OCI-M2 (cell line): ENCODE measurements around the gene ABCC9.

Experiments used
- DNase-seq: peaks from one replicate; lab custom pipeline; 2025; ENCODE audit not compliant: unreplicated experiment; lab: John Stamatoyannopoulos, UW

ABCC9 gene

DNA sequence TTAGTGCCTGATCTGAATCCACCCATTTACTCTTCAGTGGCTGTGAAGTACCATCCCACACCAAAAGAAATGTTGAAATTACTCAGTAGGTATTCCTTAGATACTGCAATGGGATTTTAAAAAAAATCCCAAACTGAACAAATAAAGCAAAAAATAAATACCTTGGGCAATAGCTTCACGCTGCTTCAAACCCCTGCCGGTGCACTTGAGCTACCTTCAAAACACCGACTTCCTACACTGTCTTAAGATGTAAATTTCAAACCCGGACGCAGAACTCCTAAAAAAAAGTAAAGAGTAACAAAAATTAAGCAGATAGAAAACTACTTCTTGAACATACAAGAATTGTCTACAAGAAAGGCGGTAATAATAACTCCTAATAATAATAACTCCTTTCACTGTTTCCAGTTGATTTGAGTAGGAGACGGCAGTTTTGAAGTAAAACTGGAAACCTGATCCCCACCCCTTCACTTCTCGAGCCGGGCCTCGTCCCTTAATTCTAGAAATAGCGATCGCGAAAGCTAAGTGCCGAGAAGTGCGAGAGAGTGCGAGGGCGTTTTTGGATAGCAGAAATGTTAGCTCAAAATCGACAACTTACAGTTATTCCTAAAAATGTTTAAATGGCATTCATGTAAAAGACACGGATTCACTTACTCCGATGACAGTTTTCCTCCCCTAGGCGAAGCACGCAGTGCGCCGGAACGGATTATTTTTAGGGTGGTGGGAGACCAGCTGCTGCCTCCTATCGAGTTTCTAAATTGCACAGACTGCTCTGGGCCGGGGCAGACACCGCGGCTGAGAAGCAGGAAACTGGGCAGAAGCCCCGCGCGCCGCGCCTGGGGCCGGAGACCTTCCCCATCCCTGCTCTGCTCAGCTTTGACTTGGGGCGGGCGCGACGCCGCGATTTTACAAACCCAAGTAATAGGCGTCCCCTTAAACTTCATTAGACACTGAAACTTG, at the start of gene ABCC9:
TSS of gene ABCC9 (minus strand) at position 878 of the 957 bp plus-strand sequence. CDS start 4,752 bp downstream, outside the sequence.
- no peak for DNase-seq

DNA sequence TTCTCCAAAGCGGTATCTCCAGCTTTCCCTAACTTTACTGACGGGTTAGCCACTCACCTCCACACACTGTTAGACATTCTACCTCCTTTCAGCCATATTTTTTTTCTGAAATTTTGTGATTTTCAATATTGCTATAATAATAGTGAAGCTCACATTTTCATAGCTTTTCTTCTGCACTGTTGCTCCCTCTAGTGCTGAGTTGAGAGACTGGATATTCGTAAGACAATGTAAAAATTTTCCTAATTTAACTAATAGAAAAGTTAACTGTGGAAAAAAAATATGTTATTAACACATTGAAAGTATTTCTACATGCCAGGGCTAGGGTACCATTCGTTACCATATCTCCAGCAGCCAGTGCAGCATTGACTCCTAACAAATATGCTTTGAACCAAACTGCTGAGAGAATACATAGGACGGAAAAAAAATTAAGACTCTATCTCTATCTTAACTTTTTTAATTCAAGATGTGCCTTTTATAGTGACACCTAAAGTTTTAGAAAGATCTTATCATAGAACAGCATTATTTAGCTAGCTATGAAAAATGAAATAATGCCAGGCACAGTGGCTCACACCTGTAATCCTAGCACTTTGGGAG, 48.7 kb upstream of the ABCC9 start:
- no peak for DNase-seq

DNA sequence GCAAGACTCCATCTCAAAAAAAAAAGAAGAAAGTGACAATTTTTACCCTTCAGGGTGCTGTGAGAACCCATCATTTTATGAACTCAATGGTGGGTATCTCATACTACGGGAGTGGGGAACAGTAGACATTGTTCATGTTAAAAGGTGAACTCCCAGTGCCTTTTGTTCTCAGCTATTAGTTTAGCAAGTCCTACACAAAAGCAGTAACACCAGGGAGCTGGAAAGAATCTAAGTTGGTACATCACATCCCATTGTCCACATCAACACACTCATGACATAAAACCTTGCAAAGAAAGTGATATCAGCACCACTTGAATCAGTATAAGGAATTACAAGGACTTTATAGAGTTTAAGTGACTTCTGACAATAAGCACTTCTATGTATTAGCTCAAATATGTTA, 47.4 kb upstream of the ABCC9 start:
- no peak for DNase-seq

DNA sequence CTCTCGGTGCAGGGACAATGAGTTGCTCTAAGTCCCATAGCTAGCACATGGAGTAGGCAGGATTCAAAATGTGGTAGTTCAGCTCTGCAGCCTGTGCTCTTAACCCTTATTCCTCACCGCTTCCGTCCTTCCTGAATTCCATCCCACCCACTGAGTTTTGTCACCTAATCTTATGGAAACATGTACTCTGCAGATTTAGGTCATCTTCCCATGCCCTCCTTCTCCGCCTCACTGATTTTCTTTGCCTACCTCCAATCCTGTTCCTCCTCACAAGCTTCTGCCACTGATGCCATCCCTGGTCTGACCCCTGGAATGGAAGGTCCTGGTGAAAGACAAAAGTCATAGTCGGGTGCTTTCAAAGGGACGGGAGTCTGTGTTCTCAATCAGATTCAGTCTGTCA, 46.5 kb upstream of the ABCC9 start:
- no peak for DNase-seq

DNA sequence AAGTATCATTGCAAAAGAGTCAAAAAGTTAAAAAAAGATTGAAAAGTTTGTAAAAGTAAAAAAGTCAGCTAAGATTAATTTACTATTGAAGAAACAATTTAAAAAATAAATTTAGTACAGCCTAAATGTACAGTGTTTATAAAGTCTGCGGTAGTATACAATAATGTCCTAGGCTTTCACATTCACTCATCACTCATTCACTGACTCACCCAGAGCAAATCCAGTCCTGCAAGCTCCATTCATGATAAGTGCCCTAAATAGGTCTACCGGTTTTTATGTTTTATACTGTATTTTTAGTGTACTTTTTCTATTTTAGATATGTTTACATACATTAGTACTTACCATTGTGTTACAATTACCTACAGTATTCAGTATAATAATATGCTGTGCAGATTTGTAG, 43.9 kb upstream of the ABCC9 start:
- no peak for DNase-seq

DNA sequence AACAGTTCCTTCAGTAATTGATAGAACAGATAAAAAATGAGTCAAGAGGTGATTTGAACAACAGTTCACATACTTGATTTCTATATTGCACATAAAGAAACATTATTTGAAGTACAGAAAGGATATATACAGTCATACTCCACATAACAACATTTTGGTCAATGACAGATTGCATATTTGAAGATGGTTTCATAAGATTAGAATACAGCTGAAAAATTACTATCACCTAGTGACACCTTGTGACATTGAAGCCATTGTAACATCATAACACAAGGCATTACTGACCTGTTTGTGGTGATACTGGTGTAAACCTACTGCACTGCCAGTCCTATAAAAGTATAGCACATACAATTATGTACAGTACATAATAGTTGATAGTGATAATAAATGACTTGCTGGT, 43.1 kb upstream of the ABCC9 start:
- DNase-seq, result no peak

DNA sequence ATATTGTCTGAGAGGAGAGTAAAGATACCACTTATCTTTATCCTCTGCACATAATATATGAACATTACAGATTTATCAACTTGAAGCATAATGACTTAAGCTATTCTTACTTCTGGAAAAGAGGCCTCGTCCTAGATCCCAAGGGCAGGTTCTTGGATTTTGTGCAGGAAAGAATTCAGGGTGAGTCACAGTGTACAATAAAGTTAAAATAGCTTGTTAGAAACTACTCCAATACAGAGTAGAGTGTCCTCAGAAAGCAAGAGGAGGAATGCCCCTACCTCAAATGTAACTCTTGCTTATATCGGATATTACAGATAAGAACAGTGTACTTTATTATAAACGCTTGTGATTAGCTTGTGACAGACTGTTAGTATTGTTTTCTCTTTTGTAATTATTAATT, 41.9 kb upstream of the ABCC9 start:
- DNase-seq, result no peak

DNA sequence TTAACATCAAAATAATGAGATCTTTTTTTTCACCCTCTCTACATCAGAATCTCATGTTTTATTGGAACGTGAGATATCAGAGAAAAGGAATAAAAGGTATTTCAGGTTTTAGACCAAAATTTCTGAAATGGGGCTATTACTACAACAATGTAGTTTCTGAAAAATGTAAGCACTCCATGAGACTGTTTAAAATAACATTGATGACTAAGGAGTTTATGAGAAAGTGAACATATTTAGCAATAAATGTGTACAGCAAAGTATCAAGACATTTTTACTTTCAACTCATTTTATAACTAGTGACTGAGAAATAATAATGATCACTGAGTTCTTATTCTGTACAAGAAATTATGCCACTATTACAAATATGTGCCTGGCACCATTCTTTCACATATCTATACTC, 39.3 kb upstream of the ABCC9 start:
- DNase-seq, result no peak

DNA sequence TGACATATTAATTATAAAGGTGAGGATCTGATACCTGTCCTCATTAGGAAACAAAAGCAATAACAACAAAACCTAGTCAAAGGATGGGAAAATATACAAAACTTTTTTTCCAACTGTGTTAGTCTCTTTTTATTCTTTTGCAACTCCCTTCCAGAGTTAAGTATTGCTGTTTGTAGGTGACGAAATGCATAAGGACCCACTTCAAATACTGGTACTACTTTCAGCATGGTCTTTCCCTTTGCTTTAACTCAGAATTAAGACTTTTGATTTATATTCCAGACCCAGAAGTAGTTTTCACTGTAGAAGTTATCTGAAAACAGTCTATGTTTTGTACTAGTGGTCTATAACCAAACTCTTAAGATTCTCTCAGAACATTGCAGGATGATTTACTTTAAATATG, 34.1 kb upstream of the ABCC9 start:
- no peak for DNase-seq

DNA sequence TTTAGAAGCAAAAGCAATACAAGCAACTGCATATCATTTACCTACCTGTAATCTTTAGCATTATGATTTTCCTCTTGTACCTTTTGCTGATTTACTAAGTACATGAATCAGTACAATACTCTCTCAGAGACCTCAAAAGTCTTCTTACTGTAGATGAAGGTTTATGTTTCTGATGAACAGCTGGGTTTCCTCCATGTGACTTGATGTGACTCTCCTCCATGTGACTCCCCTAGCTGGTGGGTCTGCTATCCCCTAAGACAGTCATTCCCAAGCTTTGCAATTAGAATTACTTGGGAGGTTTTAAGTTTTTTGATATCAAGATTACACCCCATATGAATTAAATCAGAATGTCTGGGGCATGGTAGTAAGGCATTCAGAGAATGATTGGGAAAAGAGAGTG, 32.0 kb upstream of the ABCC9 start:
- no peak for DNase-seq

DNA sequence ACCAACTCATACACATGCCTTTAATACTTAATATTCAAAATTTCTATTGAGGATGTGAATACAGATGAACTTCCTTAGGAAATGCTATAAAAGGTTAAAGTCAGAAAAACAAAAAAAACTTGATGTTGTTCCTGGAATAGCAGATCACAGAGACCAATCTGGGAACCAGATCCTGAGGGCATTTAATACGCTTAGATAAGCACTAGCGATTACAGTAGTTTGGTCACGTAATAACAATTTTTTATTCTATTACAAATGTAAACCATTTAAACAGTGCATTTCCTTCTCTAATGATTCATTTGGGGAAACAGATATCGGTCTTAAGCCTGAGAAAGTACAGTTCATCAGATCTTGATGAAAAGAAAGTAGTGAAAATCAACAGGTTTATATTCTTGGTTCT, 30.8 kb upstream of the ABCC9 start:
- DNase-seq, result no peak

DNA sequence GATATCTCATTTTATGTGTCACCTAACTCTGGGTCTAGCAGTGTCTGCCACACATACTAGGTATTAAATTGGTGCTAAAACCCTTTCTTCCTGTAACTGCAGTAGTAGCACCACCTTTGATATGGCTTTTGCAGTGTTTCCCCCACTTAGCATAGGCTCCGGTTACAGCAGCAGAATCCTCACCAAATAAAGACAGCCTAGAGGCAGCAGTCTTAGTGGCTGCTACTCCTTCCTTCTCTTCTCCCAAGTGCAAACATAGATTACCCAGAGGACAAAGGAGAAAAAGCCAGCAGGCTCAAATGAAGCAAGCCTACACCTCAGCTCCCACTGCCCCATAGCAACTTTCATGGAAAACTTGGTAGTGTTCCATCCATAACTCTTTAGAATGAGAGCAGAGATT, 30.1 kb upstream of the ABCC9 start:
- DNase-seq, result no peak

DNA sequence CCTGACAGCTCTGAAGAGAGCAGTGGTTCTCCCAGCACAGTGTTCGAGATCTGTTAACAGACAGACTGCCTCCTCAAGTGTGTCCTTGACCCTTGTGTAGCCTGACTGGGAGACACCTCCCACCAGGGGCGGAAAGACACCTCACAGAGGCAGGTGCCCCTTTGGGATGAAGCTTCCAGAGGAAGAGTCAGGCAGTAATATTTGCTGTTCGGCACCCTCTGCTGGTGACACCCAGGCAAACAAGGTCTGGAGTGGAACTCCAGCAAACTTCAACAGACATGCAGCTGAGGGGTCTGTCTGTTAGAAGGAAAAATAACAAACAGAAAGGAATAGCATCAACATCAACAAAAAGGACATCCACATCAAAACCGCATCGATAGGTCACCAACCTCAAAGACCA, 21.6 kb upstream of the ABCC9 start:
- no peak for DNase-seq

DNA sequence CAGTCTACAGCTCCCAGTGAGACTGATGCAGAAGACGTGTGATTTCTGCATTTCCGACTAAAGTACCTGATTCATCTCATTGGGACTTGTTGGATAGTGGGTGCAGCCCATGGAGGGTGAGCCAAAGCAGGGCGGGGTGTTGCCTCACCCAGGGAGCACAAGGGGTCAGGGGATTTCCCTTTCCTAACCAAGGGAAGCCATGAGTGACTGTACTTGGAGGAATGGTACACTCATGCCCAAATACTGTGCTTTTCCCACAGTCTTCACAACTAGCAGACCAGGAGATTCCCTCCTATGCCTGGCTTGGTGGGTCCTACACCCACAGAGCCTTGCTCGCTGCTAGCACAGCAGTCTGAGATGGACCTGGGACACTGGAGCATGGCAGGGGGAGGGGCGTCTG, 21.0 kb upstream of the ABCC9 start:
- DNase-seq, result no peak

DNA sequence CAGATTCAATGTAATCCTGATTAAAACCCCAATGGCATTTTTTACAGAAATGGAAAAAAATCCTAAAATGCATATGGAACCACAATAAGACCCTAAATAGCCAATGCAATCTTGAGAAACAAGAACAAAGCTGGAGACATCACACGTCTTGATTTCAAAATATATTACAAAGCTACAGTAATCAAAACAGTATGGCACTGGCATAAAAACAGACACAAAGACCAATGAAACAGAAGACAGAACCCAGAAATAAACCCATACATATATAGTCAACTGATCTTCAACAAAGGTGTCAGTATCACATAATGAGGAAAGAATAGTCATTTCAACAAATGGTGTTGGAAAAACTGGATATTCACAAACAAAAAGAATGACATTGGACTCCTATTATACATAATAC, 9.4 kb upstream of the ABCC9 start:
- no peak for DNase-seq

DNA sequence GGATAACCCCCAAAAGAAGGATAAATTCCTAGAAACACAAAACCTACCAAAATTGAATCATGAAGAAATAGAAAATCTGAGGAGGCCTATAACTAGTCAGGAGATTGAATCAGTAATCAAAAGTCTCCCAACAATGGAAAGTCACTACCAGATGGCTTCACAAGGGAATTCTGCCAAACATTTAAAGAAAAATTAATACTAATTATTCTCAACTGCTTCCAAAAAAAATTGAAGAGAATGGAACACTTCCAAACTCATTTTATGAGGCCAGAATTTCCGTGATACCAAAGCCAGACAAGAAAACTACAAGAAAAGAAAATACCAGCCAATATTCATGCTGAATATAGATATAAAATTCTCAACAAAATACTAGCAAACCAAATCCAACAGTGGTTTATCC, 7.8 kb upstream of the ABCC9 start:
- no peak for DNase-seq

DNA sequence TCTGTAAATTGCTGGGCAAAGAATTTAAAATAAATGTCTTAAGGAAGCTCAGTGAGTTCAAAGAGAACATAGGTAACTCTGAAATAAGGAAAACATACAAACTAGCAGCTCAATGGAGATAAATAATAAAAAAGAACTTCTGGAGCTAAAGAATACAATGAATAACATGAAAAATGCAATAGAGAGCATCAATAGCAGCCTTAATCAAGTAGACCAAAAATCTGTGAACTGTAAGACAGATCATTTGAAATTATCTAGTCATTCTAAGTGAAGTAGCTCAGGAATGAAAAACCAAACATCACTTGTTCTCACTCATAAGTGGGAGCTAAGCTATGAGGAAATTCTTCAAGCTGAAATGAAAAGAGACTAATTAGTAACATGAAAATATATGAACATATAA, 5.8 kb upstream of the ABCC9 start:
- DNase-seq, result no peak

DNA sequence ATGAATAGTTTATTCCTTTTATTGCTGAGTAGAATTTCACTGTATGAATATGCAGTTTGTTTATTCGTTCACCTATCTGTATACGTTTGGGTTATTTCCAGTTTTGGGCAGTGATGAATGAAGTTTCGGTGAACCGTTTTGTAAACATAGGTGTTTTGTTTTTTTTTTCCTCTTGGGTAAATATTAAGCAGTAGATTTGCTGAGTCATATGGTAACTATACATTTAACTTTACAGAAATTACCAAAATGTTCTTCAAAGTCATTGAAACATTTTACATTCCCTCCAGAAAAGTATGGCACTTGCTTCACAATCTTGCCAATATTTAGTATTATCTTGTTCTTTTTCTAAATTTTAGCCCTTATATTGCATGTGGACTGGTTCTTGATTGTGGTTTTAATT, 3.8 kb upstream of the ABCC9 start:
- no peak for DNase-seq

DNA sequence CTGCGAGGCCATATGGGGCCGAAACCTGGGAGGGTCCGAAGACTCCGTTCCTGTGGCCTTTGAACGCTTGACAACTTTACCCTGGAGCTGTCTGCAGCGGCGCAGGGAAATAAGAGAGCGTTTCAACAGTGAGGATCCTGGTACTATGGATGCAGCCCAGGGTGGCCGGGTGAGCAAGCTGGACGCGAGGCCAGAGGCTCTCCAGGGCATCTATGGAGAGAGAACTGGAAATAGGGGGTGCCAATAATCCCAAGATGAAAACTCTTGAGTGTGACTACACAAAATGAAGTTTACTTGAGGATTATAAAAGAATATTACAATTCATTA, 1.1 kb upstream of the ABCC9 start:
- DNase-seq, result no peak

DNA sequence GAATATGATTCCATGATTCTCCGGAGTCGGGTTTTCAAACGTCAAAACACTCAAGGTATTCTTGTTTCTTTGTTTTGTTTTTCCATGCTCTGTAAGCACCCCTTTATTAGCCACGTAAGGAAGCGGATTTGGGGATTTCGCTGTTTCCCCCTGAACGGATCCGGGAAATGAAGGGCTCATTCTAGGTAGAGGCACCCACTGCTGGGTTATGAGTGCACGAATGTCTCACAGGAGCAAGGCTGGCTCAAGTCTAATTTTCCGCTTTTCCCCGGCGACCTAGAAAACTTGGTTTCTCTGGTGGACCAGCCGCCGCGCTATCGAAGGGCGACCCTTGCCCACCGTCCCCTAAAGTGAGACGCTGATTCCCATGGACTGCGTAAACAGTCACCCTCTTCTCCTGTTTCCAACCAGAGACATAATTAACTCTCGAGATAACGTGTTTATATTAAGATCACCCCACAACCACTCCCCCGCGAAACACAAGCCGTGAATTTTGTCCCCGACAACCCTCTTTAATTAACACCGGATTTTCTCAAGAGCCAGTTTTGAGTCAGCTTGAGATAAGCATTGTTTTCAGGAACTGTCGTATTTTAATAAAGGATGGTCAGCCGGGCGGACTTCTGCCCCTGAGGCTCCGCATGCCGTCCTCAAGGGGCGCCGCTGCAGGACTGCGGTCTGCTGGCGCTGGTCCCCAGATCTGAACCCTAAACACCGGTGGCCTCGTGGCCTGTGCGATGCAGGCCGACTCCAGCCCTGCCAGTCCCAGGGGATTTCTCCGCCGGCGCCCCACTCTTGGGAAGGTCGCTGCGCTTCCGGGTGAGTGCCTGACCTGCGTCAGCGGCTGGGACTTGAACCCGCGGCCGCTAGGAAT, 515 bp upstream of the ABCC9 start:
- no peak for DNase-seq

DNA sequence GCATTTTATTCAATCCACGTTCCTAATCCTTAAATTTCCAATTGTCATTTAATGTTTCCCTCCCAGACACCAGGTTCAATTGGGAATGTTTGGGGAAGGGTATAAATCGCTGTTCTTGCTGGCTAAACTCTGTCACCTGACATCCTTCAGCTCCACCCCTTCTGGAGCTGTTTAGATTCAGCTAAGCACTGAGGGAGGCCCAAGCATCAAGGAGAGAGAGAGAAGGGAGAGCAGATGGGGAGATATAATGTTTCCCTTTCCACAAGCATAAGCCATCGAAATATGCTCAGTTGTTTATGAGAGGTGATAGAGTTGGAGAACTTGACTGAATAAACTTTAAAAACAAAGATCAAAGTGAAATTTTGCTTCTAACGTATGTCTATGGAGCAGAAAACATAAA, 1.8 kb downstream of the ABCC9 start:
- no peak for DNase-seq

DNA sequence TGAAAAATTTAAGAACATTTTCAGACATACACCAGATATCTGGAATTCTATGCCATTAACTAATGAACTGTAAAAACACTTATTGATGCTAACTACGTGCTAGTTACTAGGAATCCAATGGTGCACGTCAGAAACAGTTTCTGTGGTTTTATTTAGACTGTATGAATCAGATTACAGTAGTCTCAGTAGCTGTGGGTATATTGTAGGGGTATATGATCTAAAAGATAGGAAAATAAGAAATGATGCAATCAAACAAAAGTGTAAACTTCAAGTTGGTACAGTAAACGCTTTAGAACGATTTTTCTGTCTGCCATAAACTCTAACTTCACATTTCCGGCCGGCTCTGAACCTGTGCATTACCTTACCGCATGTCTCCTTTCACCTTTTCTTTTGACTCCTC, 2.3 kb downstream of the ABCC9 start:
- no peak for DNase-seq
